Thyroid gland (tissue), 4 donors: ENCODE results near the gene USP46. TPM values are rescaled to one million over a fixed set of nuclear protein-coding genes. Genes with fewer than 3 reads are reported as not detected.

Source experiments
- DNase-seq, 2 donors: peaks; one replicate each; pipeline ENCODE4 v3.0.0-alpha.2; 2019
- H3K27ac ChIP-seq, 3 donors: fragments of 200-600 bp; sonication (generic); 1 replicate in 2 of 3; 2 replicates in 1 of 3; pipeline ENCODE4 v1.5.1; 2016 to 2019; ENCODE audit warnings: mild to moderate bottlenecking in 1 of 3, moderate library complexity in 1 of 3
- H3K27me3 ChIP-seq: fragments of 200-600 bp; sonication (generic); one replicate; pipeline ENCODE4 v1.5.1; 2019
- H3K36me3 ChIP-seq, 2 donors: fragments of 200-600 bp; sonication (generic); one replicate each; pipeline ENCODE4 v1.5.1; 2016 to 2019
- H3K4me1 ChIP-seq, 2 donors: fragments of 200-600 bp; sonication (generic); one replicate each; pipeline ENCODE4 v1.5.1; 2017 to 2019
- H3K4me3 ChIP-seq, 3 donors: fragments of 200-600 bp; sonication (generic); replicated peaks in 1 of 3; 1 replicate in 2 of 3; 2 replicates in 1 of 3; pipeline ENCODE4 v1.5.1; 2016; ENCODE audit warnings: mild to moderate bottlenecking in 1 of 3
- H3K9me3 ChIP-seq: fragments of 200-600 bp; sonication (generic); one replicate; pipeline ENCODE4 v1.5.1; 2017
- POLR2A ChIP-seq, 2 donors: fragments of 450-650 bp; IDR thresholded peaks; one replicate each; pipeline ENCODE4 v1.6.1; 2017; ENCODE audit warnings: antibody characterized with exemption in 2 of 2, mild to moderate bottlenecking in 2 of 2, moderate library complexity in 1 of 2
- WGBS, 2 donors: methylation state at CpG; one replicate each; pipeline ENCODE4 v1.1.5; 2017; 5-methylcytosine and 5-hydroxymethylcytosine counted together
- intact Hi-C: fragments of 100-400 bp; cut with DNase I; formaldehyde crosslinking; loops from one replicate; pipeline ENCODE4 v1.15.1; 2023
- total RNA-seq, 4 donors: library from RNA; depleted of rRNA; stranded (reverse); fragments of >200 nt; gene quantifications; one replicate each; pipeline ENCODE4 v1.2.3, GENCODE V29; 2016
- TF ChIP-seq, protein P1 (sequence below), 6 experiments: fragments of 200-600 bp in 3 of 6; fragments of 450-650 bp in 3 of 6; sonication (generic) in 3 of 6; IDR thresholded peaks; one replicate each; pipeline ENCODE4 v1.5.1; 2016 to 2019; ENCODE audit warnings: antibody characterized with exemption in 6 of 6, mild to moderate bottlenecking in 2 of 6, inconsistent platforms in 1 of 6, moderate library complexity in 1 of 6

Gene USP46
- total RNA-seq, 4 donors from 2014 or later = 10.8 to 17.6 (median 14.2) TPM

DNA sequence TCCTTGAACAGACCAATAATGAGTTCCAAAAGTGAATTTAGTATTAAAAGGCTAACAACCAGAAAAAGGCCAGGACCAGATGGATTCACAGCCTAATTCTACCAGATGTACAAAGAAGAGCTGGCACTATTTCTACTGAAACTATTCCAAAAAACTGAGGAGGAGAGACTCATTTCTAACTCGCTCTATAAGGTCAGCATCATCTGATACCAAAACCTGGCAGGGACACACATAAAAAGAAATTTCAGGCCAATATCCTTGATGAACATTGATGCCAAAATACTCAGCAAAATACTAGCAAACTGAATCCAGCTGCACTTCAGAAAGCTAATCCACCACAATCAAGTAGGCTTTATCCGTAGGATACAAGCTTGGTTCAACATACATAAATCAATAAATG is 35.8 kb upstream of the USP46 start:
- H3K9me3 ChIP-seq = no peaks in the 10 kb centered on the region
- no peak overlapping the region for H3K4me3 ChIP-seq
- H3K36me3 ChIP-seq = no peaks in the 10 kb centered on the region
- no peak overlapping the region for H3K27ac ChIP-seq
- intact Hi-C loops = no loop called here
- no peak for TF ChIP-seq POLR2A (IDR thresholded peaks at IDR 0.05)
- TF ChIP-seq, protein P1, sequence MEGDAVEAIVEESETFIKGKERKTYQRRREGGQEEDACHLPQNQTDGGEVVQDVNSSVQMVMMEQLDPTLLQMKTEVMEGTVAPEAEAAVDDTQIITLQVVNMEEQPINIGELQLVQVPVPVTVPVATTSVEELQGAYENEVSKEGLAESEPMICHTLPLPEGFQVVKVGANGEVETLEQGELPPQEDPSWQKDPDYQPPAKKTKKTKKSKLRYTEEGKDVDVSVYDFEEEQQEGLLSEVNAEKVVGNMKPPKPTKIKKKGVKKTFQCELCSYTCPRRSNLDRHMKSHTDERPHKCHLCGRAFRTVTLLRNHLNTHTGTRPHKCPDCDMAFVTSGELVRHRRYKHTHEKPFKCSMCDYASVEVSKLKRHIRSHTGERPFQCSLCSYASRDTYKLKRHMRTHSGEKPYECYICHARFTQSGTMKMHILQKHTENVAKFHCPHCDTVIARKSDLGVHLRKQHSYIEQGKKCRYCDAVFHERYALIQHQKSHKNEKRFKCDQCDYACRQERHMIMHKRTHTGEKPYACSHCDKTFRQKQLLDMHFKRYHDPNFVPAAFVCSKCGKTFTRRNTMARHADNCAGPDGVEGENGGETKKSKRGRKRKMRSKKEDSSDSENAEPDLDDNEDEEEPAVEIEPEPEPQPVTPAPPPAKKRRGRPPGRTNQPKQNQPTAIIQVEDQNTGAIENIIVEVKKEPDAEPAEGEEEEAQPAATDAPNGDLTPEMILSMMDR (IDR thresholded peaks at IDR 0.05) = no peak
- no peaks in the 10 kb centered on the region for H3K4me1 ChIP-seq
- 83 to 92% methylated on average over 2 of the region's 2 CpGs for WGBS, 2 donors
- no peaks in the 10 kb centered on the region for H3K27me3 ChIP-seq
- no peak for DNase-seq

DNA sequence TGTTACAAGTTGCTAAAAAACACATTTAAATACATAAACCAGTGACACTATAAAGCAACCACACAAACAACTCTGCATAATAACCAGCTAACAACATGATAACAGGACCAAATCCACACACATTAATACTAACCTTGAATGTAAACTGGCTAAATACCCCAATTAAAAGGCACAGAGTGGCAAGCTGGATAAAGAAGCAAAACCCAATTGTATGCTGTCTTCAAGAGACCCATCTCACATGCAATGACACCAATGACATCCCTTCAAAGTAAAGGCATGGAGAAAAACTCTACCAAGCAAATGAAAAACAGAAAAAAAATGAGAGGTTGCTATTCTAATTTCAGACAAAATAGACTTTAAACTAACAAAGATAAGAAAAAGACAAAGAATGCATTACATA is 34.4 kb upstream of the USP46 start:
- intact Hi-C loops = no loop called here
- TF ChIP-seq, protein P1 (IDR thresholded peaks at IDR 0.05) = no peak
- TF ChIP-seq POLR2A (IDR thresholded peaks at IDR 0.05) = no peak

DNA sequence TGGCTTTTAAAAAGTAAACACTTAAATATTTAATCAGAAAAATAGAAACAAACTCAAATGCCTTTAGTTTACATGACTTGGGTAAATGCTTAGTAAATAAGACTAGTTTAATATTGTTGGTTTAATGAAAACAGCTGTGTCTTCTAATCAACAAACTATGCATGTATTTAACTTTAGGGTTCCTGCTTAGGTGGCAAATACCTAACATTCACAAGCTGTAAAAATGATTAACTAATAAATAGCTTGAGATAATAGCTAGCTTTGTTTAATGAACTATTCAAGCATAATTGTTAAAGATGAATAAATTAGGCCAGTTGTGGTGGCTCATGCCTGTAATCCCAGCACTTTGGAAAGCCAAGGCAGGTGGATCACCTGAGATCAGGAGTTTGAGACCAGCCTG is 30.0 kb upstream of the USP46 start:
- Histone ChIP-seq H3K4me3 (no peak overlapping the region), H3K4me1 (no peaks in the 10 kb centered on the region), H3K27me3 (no peaks in the 10 kb centered on the region), H3K36me3 (no peaks in the 10 kb centered on the region), H3K27ac (no peak overlapping the region), H3K9me3 (no peaks in the 10 kb centered on the region)
- TF ChIP-seq, protein P1 (IDR thresholded peaks at IDR 0.05) = no peak
- no peak for TF ChIP-seq POLR2A (IDR thresholded peaks at IDR 0.05)
- intact Hi-C loops = no loop called here
- DNase-seq = no peak

More for the DNA sequence above, 34.4 kb upstream of the USP46 start:
- H3K36me3 ChIP-seq = no peaks in the 10 kb centered on the region
- H3K4me1 ChIP-seq = no peaks in the 10 kb centered on the region
- no peak overlapping the region for H3K27ac ChIP-seq
- no peak for DNase-seq
- H3K27me3 ChIP-seq = no peaks in the 10 kb centered on the region
- no peaks in the 10 kb centered on the region for H3K9me3 ChIP-seq
- no peak overlapping the region for H3K4me3 ChIP-seq

DNA sequence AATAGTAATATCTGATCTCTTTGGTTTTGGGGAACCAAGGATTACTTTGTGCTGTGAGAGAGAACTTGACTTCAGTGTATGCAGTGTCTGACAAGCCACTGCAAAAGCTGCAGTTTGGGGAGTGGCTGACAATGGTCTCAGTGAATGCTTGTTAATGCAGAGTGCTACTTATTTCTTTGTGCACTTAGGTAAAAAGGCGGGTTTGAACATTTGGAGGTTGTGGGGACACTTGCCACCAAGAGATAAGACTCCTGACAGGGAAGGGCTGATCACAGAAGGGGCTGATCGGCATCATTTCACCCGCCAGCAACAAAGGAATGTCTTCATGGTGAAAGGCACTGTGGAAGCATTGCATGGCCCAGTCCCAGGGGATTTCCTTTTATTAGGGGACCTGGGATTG is 28.6 kb upstream of the USP46 start:
- Histone ChIP-seq H3K27ac (no peak overlapping the region), H3K4me3 (no peak overlapping the region), H3K9me3 (no peaks in the 10 kb centered on the region), H3K27me3 (no peaks in the 10 kb centered on the region), H3K36me3 (no peaks in the 10 kb centered on the region), H3K4me1 (no peaks in the 10 kb centered on the region)
- no peak for TF ChIP-seq POLR2A (IDR thresholded peaks at IDR 0.05)
- TF ChIP-seq, protein P1 (IDR thresholded peaks at IDR 0.05) = no peak
- whole genome bisulfite sequencing, 2 donors = 86 to 90% methylated on average over 3 of the region's 3 CpGs
- DNase-seq = no peak
- intact Hi-C loops = no loop called here

DNA sequence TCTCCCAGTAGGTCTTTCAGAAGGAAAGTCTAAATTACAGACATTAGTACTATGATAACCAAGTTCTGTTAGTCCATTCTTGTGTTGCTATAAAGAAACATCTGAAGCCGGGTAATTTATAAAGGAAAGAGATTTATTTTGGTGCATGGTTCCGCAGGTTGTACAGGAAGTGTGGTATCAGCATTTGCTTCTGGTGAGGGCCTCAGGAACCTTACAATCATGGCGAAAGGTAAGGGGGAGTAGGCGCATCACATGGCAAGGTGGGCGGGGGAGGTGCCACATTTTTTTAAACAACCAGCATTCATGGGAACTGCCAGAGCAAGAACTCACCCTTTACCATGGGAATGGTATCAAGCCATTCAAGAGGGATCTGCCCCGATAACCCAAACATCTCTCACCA is 26.2 kb upstream of the USP46 start:
- no peaks in the 10 kb centered on the region for H3K36me3 ChIP-seq
- no peak overlapping the region for H3K4me3 ChIP-seq
- intact Hi-C loops = no loop called here
- H3K27me3 ChIP-seq = no peaks in the 10 kb centered on the region
- WGBS, 2 donors = 94 to 96% methylated on average over 6 of the region's 6 CpGs
- H3K4me1 ChIP-seq = no peaks in the 10 kb centered on the region
- TF ChIP-seq, protein P1 (IDR thresholded peaks at IDR 0.05) = no peak
- no peak for TF ChIP-seq POLR2A (IDR thresholded peaks at IDR 0.05)
- H3K9me3 ChIP-seq = no peaks in the 10 kb centered on the region
- DNase-seq = no peak
- H3K27ac ChIP-seq = no peak overlapping the region
